GM12892 (cell line): Measurements from ENCODE around the gene CACNA2D1.

Source experiments
- POLR2AphosphoS5 ChIP-seq: IDR thresholded peaks from 2 replicates; pipeline ENCODE4 v1.6.1; 2011; ENCODE audit warnings: low read depth, low read length, control low read depth
- TAF1 ChIP-seq: IDR thresholded peaks from 2 replicates; pipeline ENCODE4 v1.6.1; 2011; ENCODE audit warnings: low read depth, mild to moderate bottlenecking, control low read depth, low read length, borderline replicate concordance

DNA sequence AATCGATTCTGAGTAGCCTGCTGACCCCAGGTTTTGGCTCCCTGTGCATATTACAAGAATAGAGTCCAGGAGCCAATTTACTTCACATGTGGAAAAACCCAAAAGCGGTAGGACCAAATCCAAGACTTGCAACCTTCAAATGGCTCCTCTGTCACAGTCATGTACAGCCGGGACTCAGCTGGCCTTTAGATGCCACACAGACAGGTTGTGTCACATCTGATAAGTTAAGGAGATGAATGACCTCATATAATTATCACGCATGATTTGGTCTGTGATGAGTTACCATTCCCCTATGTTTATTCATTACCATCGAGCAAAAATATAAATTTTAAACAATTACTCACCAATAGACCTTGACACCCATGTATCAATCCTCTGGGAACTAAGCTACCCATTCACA is 14.2 kb downstream of the CACNA2D1 start:
- TF ChIP-seq TAF1, result no peak
- TF ChIP-seq POLR2AphosphoS5, result no peak
